ENCODE data around the gene SKAP1. TPM values are rescaled to one million over a fixed set of nuclear protein-coding genes. Genes with fewer than 3 reads are reported as not detected.

The SKAP1 gene
- total and polyA plus RNA-seq, 2 donors from 2014 or later = 34.8 to 42.6 TPM

GRCh38 chr17:48239603-48239995 lies 190.4 kb downstream of the SKAP1 start:
- DNase-seq (no peak), FAIRE-seq (no peak)
- intact Hi-C loops (cut with DNase I) = no loop called here
- no peak overlapping the region for H3K27ac ChIP-seq (ENCODE audit: low read depth in 2 of 2, low read length in 2 of 2)
- TF ChIP-seq CTCF (IDR thresholded peaks at IDR 0.05; ENCODE audit: borderline replicate concordance, extremely low read depth, insufficient read depth) = no peak
- no peaks in the 10 kb centered on the region for H3K9me3 ChIP-seq (ENCODE audit: control insufficient read depth in 2 of 3, insufficient read depth in 1 of 3, low read length in 3 of 3)
- H3K9ac ChIP-seq (ENCODE audit: low read length in 3 of 3) = no peak overlapping the region
- H3K4me1 ChIP-seq (ENCODE audit: control insufficient read depth in 2 of 3, insufficient read depth in 2 of 3, low read depth in 1 of 3, low read length in 3 of 3) = peaks cover 12 to 28% (median 24%) of the 10 kb centered on the region in 3 donors
- no peaks in the 10 kb centered on the region for H3K27me3 ChIP-seq (ENCODE audit: control insufficient read depth, insufficient read depth, low read length)
- H3K36me3 ChIP-seq (ENCODE audit: control insufficient read depth in 2 of 3, insufficient read depth in 3 of 3, low read length in 3 of 3) = no peaks in the 10 kb centered on the region
- no peak overlapping the region for H3K4me3 ChIP-seq (ENCODE audit: low read length in 3 of 3)

GRCh38 chr17:48238933-48239602 lies 190.9 kb downstream of the SKAP1 start:
- Histone ChIP-seq H3K27me3 (ENCODE audit: control insufficient read depth, insufficient read depth, low read length) (no peaks in the 10 kb centered on the region), H3K36me3 (ENCODE audit: control insufficient read depth in 2 of 3, insufficient read depth in 3 of 3, low read length in 3 of 3) (no peaks in the 10 kb centered on the region), H3K4me1 (ENCODE audit: control insufficient read depth in 2 of 3, insufficient read depth in 2 of 3, low read depth in 1 of 3, low read length in 3 of 3) (peaks cover 9 to 28% (median 20%) of the 10 kb centered on the region in 3 donors), H3K9ac (ENCODE audit: low read length in 3 of 3) (no peak overlapping the region), H3K4me3 (ENCODE audit: low read length in 3 of 3) (no peak overlapping the region), H3K9me3 (ENCODE audit: control insufficient read depth in 2 of 3, insufficient read depth in 1 of 3, low read length in 3 of 3) (no peaks in the 10 kb centered on the region), H3K27ac (ENCODE audit: low read depth in 2 of 2, low read length in 2 of 2) (no peak overlapping the region)
- FAIRE-seq (no peak), DNase-seq (no peak)
- no peak for TF ChIP-seq CTCF (IDR thresholded peaks at IDR 0.05; ENCODE audit: borderline replicate concordance, extremely low read depth, insufficient read depth)
- intact Hi-C loops (cut with DNase I) = no loop called here

- H3K4me3 ChIP-seq (ENCODE audit: low read length in 3 of 3) = no peak overlapping the region
- no peak overlapping the region for H3K9ac ChIP-seq (ENCODE audit: low read length in 3 of 3)
- H3K36me3 ChIP-seq (ENCODE audit: control insufficient read depth in 2 of 3, insufficient read depth in 3 of 3, low read length in 3 of 3) = no peaks in the 10 kb centered on the region
- no peaks in the 10 kb centered on the region for H3K27me3 ChIP-seq (ENCODE audit: control insufficient read depth, insufficient read depth, low read length)
- DNase-seq (no peak), FAIRE-seq (no peak)
- intact Hi-C loops (cut with DNase I) = no loop called here
- no peaks in the 10 kb centered on the region for H3K9me3 ChIP-seq (ENCODE audit: control insufficient read depth in 2 of 3, insufficient read depth in 1 of 3, low read length in 3 of 3)
- no peak overlapping the region for H3K27ac ChIP-seq (ENCODE audit: low read depth in 2 of 2, low read length in 2 of 2)
- peaks cover 7 to 26% (median 17%) of the 10 kb centered on the region in 3 donors for H3K4me1 ChIP-seq (ENCODE audit: control insufficient read depth in 2 of 3, insufficient read depth in 2 of 3, low read depth in 1 of 3, low read length in 3 of 3)
- no peak for TF ChIP-seq CTCF (IDR thresholded peaks at IDR 0.05; ENCODE audit: borderline replicate concordance, extremely low read depth, insufficient read depth)
Observed at GRCh38 chr17:48237456-48237855, 192.6 kb downstream of the SKAP1 start.

All from kidney (tissue), 14 donors.